Ascending aorta (tissue), 2 donors: ENCODE measurements around the gene RCAN3. TPM values are rescaled to one million over a fixed set of nuclear protein-coding genes. Genes with fewer than 3 reads are reported as not detected.

ENCODE experiments used
- DNase-seq, 2 donors: peaks; one replicate each; pipeline ENCODE4 v3.0.0-alpha.2; 2019; ENCODE audit warnings: low spot score in 2 of 2
- H3K27ac ChIP-seq, 2 donors: fragments of 200-600 bp; sonication (generic); one replicate each; pipeline ENCODE4 v1.5.1; 2016 to 2017; ENCODE audit warnings: mild to moderate bottlenecking in 1 of 2
- H3K27me3 ChIP-seq: fragments of 200-600 bp; sonication (generic); one replicate; pipeline ENCODE4 v1.5.1; 2017
- H3K36me3 ChIP-seq, 2 donors: fragments of 200-600 bp; sonication (generic); one replicate each; pipeline ENCODE4 v1.5.1; 2016
- H3K4me1 ChIP-seq, 2 donors: fragments of 200-600 bp; sonication (generic); one replicate each; pipeline ENCODE4 v1.5.1; 2016 to 2017; ENCODE audit warnings: mild to moderate bottlenecking in 1 of 2
- H3K4me3 ChIP-seq, 2 donors: fragments of 200-600 bp; sonication (generic); one replicate each; pipeline ENCODE4 v1.5.1; 2016 to 2017; ENCODE audit warnings: mild to moderate bottlenecking in 1 of 2
- H3K9me3 ChIP-seq, 2 donors: fragments of 200-600 bp; sonication (generic); one replicate each; pipeline ENCODE4 v1.5.1; 2016
- CTCF ChIP-seq, 3 experiments: fragments of 200-600 bp in 2 of 3; fragments of 450-650 bp in 1 of 3; sonication (generic) in 2 of 3; IDR thresholded peaks; one replicate each; pipeline ENCODE4 v1.5.1; 2016 to 2019; ENCODE audit warnings: antibody characterized with exemption in 3 of 3, mild to moderate bottlenecking in 1 of 3, moderate library complexity in 1 of 3
- intact Hi-C: fragments of 100-400 bp; cut with DNase I; formaldehyde crosslinking; loops from one replicate; pipeline ENCODE4 v1.15.1; 2023
- total RNA-seq: library from RNA; depleted of rRNA; stranded (reverse); fragments of >200 nt; gene quantifications from one replicate; pipeline ENCODE4 v1.1.0, GENCODE V29; 2016

Gene RCAN3
- total RNA-seq = 2.0 TPM

GRCh38 chr1:24502709-24503058 lies at the start of gene RCAN3:
Gene RCAN3 (plus strand): TSS chr1:24502836. CDS start chr1:24514373, 11,537 bp downstream.
- Histone ChIP-seq H3K4me1 (peaks cover 0 to 3% of the 10 kb centered on the region in 2 donors), H3K36me3 (no peaks in the 10 kb centered on the region), H3K4me3 (peak within 1 kb of the TSS; percentile 69 to 87), H3K27me3 (no peaks in the 10 kb centered on the region), H3K27ac (peak within 1 kb of the TSS in 1 of 2 donors; percentile 52), H3K9me3 (no peaks in the 10 kb centered on the region)
- intact Hi-C loops = loop anchor here (5.0 kb wide), 2 partner anchors 85 to 455 kb away; partner anchors contain the start of gene NIPAL3
- peak; percentile 26 to 75 for DNase-seq
- TF ChIP-seq CTCF (IDR thresholded peaks at IDR 0.05) = no peak

- Histone ChIP-seq H3K4me3 (no peak overlapping the region), H3K27ac (no peak overlapping the region), H3K27me3 (no peaks in the 10 kb centered on the region), H3K4me1 (no peaks in the 10 kb centered on the region), H3K36me3 (peaks cover 0 to 12% of the 10 kb centered on the region in 2 donors), H3K9me3 (no peaks in the 10 kb centered on the region)
- no peak for TF ChIP-seq CTCF (IDR thresholded peaks at IDR 0.05)
- no peak for DNase-seq
- intact Hi-C loops = no loop called here
These were observed 49.6 kb upstream of the RCAN3 start for GRCh38 chr1:24452922-24453485.

GRCh38 chr1:24454673-24455072 lies 48.0 kb upstream of the RCAN3 start:
- H3K27me3 ChIP-seq = no peaks in the 10 kb centered on the region
- H3K4me1 ChIP-seq = no peaks in the 10 kb centered on the region
- TF ChIP-seq CTCF (IDR thresholded peaks at IDR 0.05) = no peak
- no peak overlapping the region for H3K27ac ChIP-seq
- no peak overlapping the region for H3K4me3 ChIP-seq
- H3K9me3 ChIP-seq = no peaks in the 10 kb centered on the region
- intact Hi-C loops = no loop called here
- DNase-seq = no peak
- H3K36me3 ChIP-seq = peaks cover 3 to 15% of the 10 kb centered on the region in 2 donors

GRCh38 chr1:24455272-24455671 lies 47.4 kb upstream of the RCAN3 start:
- no peak overlapping the region for H3K4me3 ChIP-seq
- intact Hi-C loops = no loop called here
- H3K27me3 ChIP-seq = no peaks in the 10 kb centered on the region
- no peaks in the 10 kb centered on the region for H3K9me3 ChIP-seq
- H3K27ac ChIP-seq = no peak overlapping the region
- H3K4me1 ChIP-seq = no peaks in the 10 kb centered on the region
- DNase-seq = no peak
- no peak for TF ChIP-seq CTCF (IDR thresholded peaks at IDR 0.05)
- peaks cover 3 to 18% of the 10 kb centered on the region in 2 donors for H3K36me3 ChIP-seq

GRCh38 chr1:24457866-24458265 lies 44.8 kb upstream of the RCAN3 start:
- Histone ChIP-seq H3K36me3 (peaks cover 6 to 15% of the 10 kb centered on the region in 2 donors), H3K27ac (no peak overlapping the region), H3K27me3 (no peaks in the 10 kb centered on the region), H3K4me3 (no peak overlapping the region), H3K9me3 (no peaks in the 10 kb centered on the region), H3K4me1 (no peaks in the 10 kb centered on the region)
- TF ChIP-seq CTCF (IDR thresholded peaks at IDR 0.05) = no peak
- no peak for DNase-seq
- intact Hi-C loops = no loop called here
